ENCODE data around the gene PEX11G.

Gene PEX11G

GRCh38 chr19:7488736-7489353, at the start of gene PEX11G:
Gene PEX11G, minus strand, starts transcription at chr19:7489035. Its CDS starts 25 bp downstream, at chr19:7489010.
- peak; percentile 80 for DNase-seq (ENCODE audit: low read depth)

DNA sequence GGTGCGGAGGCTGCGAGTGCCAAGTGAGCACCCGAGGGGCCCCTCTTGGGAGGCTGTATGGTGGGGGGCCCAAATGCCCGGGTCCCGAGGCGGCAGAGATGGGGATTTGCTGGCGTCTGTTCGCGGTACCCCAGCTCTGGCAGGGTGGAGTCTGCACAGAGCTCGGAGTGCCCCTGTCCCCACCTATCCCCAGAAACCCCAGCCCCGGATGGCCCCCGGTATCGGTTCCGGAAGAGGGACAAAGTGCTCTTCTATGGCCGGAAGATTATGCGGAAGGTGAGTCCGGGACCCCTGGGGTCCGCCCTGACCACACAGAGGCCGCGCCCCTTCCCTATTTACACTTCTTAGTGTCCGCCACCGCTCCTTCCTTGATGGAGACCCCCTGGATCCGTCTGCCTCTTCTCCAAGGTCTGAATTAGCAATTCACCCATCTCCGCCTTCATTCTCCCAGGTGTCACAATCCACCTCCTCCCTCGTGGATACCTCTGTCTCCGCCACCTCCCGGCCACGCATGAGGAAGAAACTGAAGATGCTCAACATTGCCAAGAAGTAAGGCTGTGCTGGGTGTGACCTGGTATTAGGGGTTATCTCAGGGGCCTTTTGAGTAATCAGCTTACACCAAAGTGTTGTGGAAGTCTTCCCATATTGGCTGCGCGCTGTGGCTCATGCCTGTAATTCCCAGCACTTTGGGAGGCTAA, 47.3 kb upstream of the PEX11G start:
- no peak for DNase-seq (ENCODE audit: low read depth)

DNA sequence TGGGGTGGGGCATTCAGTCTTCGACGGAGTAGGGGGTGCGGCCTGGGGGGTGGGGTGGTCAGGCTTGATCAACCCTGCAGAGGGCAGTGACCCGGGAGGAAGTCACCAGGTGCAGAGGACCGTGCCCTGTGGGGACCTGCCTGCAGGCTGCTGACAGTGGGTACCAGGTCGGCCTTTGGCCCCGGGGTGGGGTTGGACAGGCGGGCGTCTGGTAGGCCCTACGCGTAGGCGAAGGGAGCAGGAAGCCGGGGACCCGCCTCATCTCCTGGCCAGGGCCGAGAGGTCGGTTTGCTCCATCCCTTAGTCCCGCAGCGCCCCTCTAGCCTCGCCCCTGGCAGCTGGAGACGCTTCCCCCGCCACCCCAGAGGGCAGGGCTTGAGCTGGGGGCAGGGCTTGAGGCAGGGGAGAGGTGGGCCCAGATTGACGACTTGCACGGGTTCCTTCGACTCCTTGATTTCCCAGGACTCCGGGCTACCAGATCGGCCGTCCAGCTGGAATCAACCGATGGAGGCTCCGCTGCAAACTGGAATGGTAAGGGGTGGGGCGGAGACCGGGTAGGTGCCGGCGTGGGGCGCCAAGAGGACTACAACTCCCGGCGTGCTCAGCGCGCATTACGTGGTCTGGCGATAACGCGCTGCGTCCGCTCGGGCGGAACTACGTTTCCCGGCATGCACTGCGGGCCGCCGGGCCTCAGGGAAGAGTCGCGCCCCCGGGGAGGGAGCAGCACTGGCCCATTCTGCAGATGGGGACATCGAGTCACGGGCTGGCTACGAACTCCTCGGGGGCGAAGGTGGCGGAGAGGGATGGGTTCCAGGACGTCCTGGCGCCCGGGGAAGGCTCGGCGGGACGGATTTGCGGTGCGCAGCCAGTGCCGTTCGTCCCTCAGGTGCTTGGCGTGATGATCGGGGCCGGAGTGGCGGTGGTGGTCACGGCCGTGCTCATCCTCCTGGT, 46.5 kb upstream of the PEX11G start, which contains the start of gene PNPLA6:
Gene PNPLA6, plus strand, starts transcription at position 671 of the 951 bp plus-strand sequence. Its CDS starts 72 bp downstream, at position 743.
- peak; percentile 95 for DNase-seq (ENCODE audit: low read depth)

GRCh38 chr19:7534531-7535046, 45.8 kb upstream of the PEX11G start:
- peak; percentile 78 for DNase-seq (ENCODE audit: low read depth)

GRCh38 chr19:7533925-7534480, 45.2 kb upstream of the PEX11G start:
- peak; percentile 93 for DNase-seq (ENCODE audit: low read depth)

- peak; percentile 52 for DNase-seq (ENCODE audit: low read depth)
Measured at GRCh38 chr19:7533281-7533885, 44.5 kb upstream of the PEX11G start.

DNA sequence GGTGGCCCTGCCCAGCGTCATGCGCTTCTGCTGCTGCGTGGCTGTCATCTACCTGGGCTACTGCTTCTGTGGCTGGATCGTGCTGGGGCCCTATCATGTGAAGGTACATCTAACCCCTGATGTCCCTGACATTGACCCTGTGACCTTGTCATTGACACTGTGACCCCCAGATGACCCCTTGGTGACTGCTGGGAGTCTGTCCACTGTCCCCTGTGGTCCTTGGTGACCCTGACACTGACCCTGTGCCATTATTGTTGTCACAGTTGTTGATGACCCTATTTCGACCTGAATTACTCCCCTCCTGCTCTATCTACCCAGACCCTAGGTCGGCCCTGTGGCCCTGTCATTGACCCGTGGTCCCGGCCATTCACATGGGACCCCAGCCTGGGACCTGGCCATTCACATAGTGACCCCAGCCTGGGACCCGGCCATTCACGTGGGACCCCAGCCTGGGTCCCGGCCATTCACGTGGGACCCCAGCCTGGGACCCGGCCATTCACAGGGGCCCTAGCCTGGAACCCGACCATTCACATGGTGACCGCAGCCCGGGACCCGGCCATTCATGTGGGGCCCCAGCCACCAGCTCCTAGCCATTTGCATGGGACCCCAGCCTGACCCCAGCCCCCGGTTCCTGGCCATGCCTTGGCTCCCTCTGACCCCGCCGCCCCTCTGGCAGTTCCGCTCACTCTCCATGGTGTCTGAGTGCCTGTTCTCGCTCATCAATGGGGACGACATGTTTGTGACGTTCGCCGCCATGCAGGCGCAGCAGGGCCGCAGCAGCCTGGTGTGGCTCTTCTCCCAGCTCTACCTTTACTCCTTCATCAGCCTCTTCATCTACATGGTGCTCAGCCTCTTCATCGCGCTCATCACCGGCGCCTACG, 41.0 kb upstream of the PEX11G start:
- DNase-seq (ENCODE audit: low read depth): no peak

DNA sequence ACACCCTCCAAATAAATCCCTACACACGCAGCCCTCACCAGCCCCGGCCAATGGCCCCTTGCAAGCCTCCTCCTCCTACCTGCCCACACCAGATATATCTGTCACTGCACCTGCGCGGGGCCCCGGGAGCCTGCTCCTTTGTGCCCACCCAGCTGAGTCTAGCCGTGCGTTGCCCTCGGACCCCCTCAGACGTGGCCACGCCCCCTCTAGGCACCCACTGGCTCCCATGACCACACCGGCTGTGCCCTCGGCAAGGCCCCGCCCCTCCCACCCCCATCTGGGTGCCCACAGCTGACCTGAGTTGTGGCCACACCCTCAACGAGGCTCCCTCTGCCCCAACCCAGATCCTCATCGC, 40.4 kb upstream of the PEX11G start:
- no peak for DNase-seq (ENCODE audit: low read depth)

- no peak for DNase-seq (ENCODE audit: low read depth)
Measured at GRCh38 chr19:7528522-7529245, 39.8 kb upstream of the PEX11G start.

GRCh38 chr19:7528192-7528519, 39.3 kb upstream of the PEX11G start:
- DNase-seq (ENCODE audit: low read depth): no peak

DNA sequence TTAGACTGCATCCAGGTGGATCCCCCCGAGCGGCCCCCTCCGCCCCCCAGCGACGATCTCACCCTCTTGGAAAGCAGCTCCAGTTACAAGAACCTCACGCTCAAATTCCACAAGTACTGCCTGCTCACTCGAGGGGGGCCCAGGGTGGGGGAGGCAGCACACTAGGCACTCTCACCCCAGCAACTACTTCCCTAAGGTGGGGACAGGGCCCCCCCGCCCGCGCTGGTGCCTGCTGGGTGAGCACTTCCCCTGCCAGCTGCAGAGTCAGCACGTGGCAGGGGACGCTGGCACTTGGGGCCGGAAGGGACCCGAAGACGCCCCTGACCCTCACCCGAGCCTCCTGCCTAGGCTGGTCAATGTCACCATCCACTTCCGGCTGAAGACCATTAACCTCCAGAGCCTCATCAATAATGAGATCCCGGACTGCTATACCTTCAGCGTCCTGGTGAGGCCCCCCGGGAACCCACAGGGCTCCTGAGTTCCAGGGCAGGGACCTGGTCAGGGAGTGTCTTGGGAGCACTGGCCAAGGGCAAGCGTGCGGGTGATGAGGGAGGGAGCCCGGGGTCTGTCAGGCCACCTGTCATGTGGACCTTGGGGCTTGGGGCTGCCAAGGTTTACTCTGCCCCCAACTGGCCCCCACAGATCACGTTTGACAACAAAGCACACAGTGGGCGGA, 38.8 kb upstream of the PEX11G start:
- DNase-seq (ENCODE audit: low read depth): no peak

GRCh38 chr19:7526059-7526929, 37.5 kb upstream of the PEX11G start:
- no peak for DNase-seq (ENCODE audit: low read depth)

- no peak for DNase-seq (ENCODE audit: low read depth)
Measured at GRCh38 chr19:7524992-7525739, 36.3 kb upstream of the PEX11G start.

- DNase-seq (ENCODE audit: low read depth): no peak
Measured at GRCh38 chr19:7524523-7524922, 35.7 kb upstream of the PEX11G start.

- DNase-seq (ENCODE audit: low read depth): no peak
Measured at GRCh38 chr19:7522923-7523667, 34.3 kb upstream of the PEX11G start.

GRCh38 chr19:7522072-7522922, 33.5 kb upstream of the PEX11G start, which contains the start of gene MCOLN1:
Gene MCOLN1, plus strand, starts transcription at chr19:7522624. Its CDS starts 127 bp downstream, at chr19:7522751.
- peak; percentile 95 for DNase-seq (ENCODE audit: low read depth)

Measured in iris pigment epithelial cell (primary cell).